ENCODE measurements around the gene WDR75. TPM values are rescaled to one million over a fixed set of nuclear protein-coding genes. Genes with fewer than 3 reads are reported as not detected.

WDR75 gene
- total and polyA plus RNA-seq, 2 donors (not counting 3 experiments of a cell fraction or from before 2014, with no cell fraction given) = 17.4 to 44.8 TPM

- Histone ChIP-seq H3K79me2 (ENCODE audit: control insufficient read depth, insufficient read depth, low read length) (no peaks in the 10 kb centered on the region), H3K27me3 (ENCODE audit: control insufficient read depth in 2 of 2, insufficient read depth in 2 of 2, low read length in 2 of 2) (no peaks in the 10 kb centered on the region), H3K4me2 (ENCODE audit: insufficient read depth, low read length) (no peak overlapping the region), H3K9ac (replicated peaks; ENCODE audit: extremely low read depth, insufficient read depth, low read length) (no peak overlapping the region), H4K20me1 (replicated peaks; ENCODE audit: control insufficient read depth, extremely low read depth, insufficient read depth, low read length) (no peaks in the 10 kb centered on the region), H3K4me1 (ENCODE audit: control insufficient read depth, extremely low read depth, insufficient read depth, low read length) (no peaks in the 10 kb centered on the region), H3K4me3 (replicated peaks in 1 of 3; ENCODE audit: insufficient read depth in 1 of 3, low read depth in 1 of 3, low read length in 3 of 3) (no peak overlapping the region), H3K27ac (ENCODE audit: insufficient read depth, low read depth, low read length) (no peak overlapping the region), H3K9me1 (replicated peaks; ENCODE audit: control insufficient read depth, extremely low read depth, insufficient read depth, low read length) (no peaks in the 10 kb centered on the region), H3K9me3 (replicated peaks; ENCODE audit: control insufficient read depth, insufficient read depth, low read length) (no peaks in the 10 kb centered on the region), H2AFZ (ENCODE audit: low read depth, low read length) (no peak overlapping the region), H3K36me3 (ENCODE audit: control insufficient read depth in 2 of 2, extremely low read depth in 1 of 2, insufficient read depth in 2 of 2, low read length in 2 of 2) (no peaks in the 10 kb centered on the region)
- intact Hi-C loops (cut with micrococcal nuclease) = no loop called here
- BruUV-seq (replicated peaks) = no TSS peak
- FAIRE-seq (no peak), DNase-seq (ENCODE audit: low read depth, low spot score) (no peak)
- dilution Hi-C loops (cut with MboI; ENCODE audit: extremely low pct_ligation_motif_present, low sequenced_read_pairs) = no loop called here
- no peak for TF ChIP-seq POLR2A (IDR thresholded peaks at IDR 0.05; ENCODE audit: low read depth, low read length)
- ChIA-PET POLR2A (no interaction called here), CTCF (no interaction called here)
These were observed 76.7 kb downstream of the WDR75 start for GRCh38 chr2:189517847-189518535.

- intact Hi-C loops (cut with micrococcal nuclease) = no loop called here
- Histone ChIP-seq H2AFZ (ENCODE audit: low read depth, low read length) (no peak overlapping the region), H3K4me3 (replicated peaks in 1 of 3; ENCODE audit: insufficient read depth in 1 of 3, low read depth in 1 of 3, low read length in 3 of 3) (no peak overlapping the region), H3K79me2 (ENCODE audit: control insufficient read depth, insufficient read depth, low read length) (no peaks in the 10 kb centered on the region), H3K36me3 (ENCODE audit: control insufficient read depth in 2 of 2, extremely low read depth in 1 of 2, insufficient read depth in 2 of 2, low read length in 2 of 2) (no peaks in the 10 kb centered on the region), H3K4me1 (ENCODE audit: control insufficient read depth, extremely low read depth, insufficient read depth, low read length) (no peaks in the 10 kb centered on the region), H3K27ac (ENCODE audit: insufficient read depth, low read depth, low read length) (no peak overlapping the region), H3K9me1 (replicated peaks; ENCODE audit: control insufficient read depth, extremely low read depth, insufficient read depth, low read length) (no peaks in the 10 kb centered on the region), H3K9ac (replicated peaks; ENCODE audit: extremely low read depth, insufficient read depth, low read length) (no peak overlapping the region), H3K4me2 (ENCODE audit: insufficient read depth, low read length) (no peak overlapping the region), H4K20me1 (replicated peaks; ENCODE audit: control insufficient read depth, extremely low read depth, insufficient read depth, low read length) (no peaks in the 10 kb centered on the region), H3K9me3 (replicated peaks; ENCODE audit: control insufficient read depth, insufficient read depth, low read length) (no peaks in the 10 kb centered on the region), H3K27me3 (ENCODE audit: control insufficient read depth in 2 of 2, insufficient read depth in 2 of 2, low read length in 2 of 2) (no peaks in the 10 kb centered on the region)
- ChIA-PET POLR2A (interaction anchor here (0.7 kb wide), 1 partner anchor 411 kb away, joined by 3 read pairs; no protein-coding TSS in a partner anchor), CTCF (interaction anchor here (1.0 kb wide), 1 partner anchor 34 kb away, joined by 3 read pairs; no protein-coding TSS in a partner anchor)
- no peak for FAIRE-seq
- TF ChIP-seq POLR2AphosphoS5 (IDR thresholded peaks at IDR 0.05; ENCODE audit: insufficient read depth, low read depth, low read length) (no peak), MYC (IDR thresholded peaks at IDR 0.05; ENCODE audit: low read depth, low read length) (no peak), GATA2 (IDR thresholded peaks at IDR 0.05; ENCODE audit: insufficient read depth, insufficient read length, low read depth, low read length) (no peak), CTCF (IDR thresholded peaks at IDR 0.05; ENCODE audit: extremely low read depth in 1 of 2, insufficient read depth in 1 of 2, low read depth in 1 of 2, low read length in 2 of 2) (no peak), EZH2 (IDR thresholded peaks at IDR 0.05; ENCODE audit: borderline replicate concordance, low read depth, low read length, severe bottlenecking) (no peak), MAX (IDR thresholded peaks at IDR 0.05; ENCODE audit: insufficient read depth, insufficient read length) (no peak), JUN (IDR thresholded peaks at IDR 0.05; ENCODE audit: borderline replicate concordance, insufficient read depth, insufficient read length, low read depth) (no peak), FOS (IDR thresholded peaks at IDR 0.05; ENCODE audit: borderline replicate concordance, insufficient read depth, low read length) (no peak), POLR2A (IDR thresholded peaks at IDR 0.05; ENCODE audit: low read depth, low read length) (no peak)
- BruUV-seq (replicated peaks) = no TSS peak
- dilution Hi-C loops (cut with MboI; ENCODE audit: extremely low pct_ligation_motif_present, low sequenced_read_pairs) = no loop called here
- DNase-seq (ENCODE audit: low read depth, low spot score) = no peak
These were observed 78.5 kb downstream of the WDR75 start for GRCh38 chr2:189519631-189520387.

All from endothelial cell of umbilical vein (primary cell).